ENCODE measurements around the gene CFDP1. TPM values are rescaled to one million over a fixed set of nuclear protein-coding genes. Genes with fewer than 3 reads are reported as not detected.

CFDP1 gene
- polyA plus RNA-seq, 2 of the 4 experiments (the other 2 are of a cell fraction) = 70.2 to 72.8 TPM

DNA sequence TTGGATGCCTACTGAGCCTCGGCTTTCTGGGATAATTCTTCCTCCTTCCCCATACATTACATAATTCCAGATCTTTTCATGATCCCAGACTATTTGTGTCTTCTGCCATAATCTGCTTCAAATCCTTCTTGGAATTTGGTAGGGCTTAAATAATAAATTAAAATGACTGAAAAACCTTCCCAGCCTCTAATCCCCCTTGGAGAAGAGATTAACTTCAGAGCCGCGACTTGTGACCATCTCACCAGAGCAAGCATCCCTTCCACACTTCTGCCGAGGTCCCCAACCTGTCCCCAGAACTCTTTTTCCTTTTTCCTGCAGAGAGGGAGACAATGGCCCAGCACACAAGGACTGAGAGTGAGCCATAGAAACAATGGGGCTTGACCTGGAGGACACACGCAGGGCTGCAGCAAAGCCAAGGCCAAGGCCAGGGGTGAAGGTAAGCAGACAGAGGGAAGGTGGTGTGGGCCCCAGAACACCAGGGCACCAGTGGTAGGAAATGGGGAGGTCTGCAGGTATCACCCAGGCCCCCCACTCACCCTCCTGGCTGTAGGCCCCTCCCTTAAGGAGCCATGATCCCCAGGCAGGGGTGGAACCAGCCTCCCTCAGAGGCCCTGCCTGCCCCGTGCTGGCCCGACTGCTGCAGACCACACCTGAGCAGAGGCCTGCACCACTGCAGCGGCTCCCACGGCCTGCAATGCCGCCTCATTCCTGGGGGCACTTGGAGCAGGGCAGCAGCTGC is 172.3 kb downstream of the CFDP1 start:
- Histone ChIP-seq H3K27ac (no peak overlapping the region; a peak in 1 of 6 replicates), H3K4me3 (no peak overlapping the region), H3K9me3 (no peaks in the 10 kb centered on the region), H3K4me2 (no peak overlapping the region), H3K4me1 (peaks cover 52% of the 10 kb centered on the region)
- CTCF ChIA-PET = interaction anchor here (0.9 kb wide), 1 partner anchor 26 kb away, joined by 3 read pairs; no protein-coding TSS in a partner anchor
- ATAC-seq (no peak), FAIRE-seq (no peak), DNase-seq (ENCODE audit: low read depth in 1 of 2, low spot score in 1 of 2) (no peak)
- TF ChIP-seq RARB (CRISPR knock-in tag; IDR thresholded peaks at IDR 0.05) (no peak), REST (IDR thresholded peaks at IDR 0.05) (no peak), SREBF2 (IDR thresholded peaks at IDR 0.05) (no peak), POLR2A (IDR thresholded peaks at IDR 0.05; ENCODE audit: low read length) (no peak), RCOR1 (IDR thresholded peaks at IDR 0.05; ENCODE audit: low read depth, low read length) (no peak), HOXA7 (CRISPR knock-in tag; IDR thresholded peaks at IDR 0.05) (no peak), PHF8 (IDR thresholded peaks at IDR 0.05; ENCODE audit: borderline replicate concordance, low read depth) (no peak), SMC3 (IDR thresholded peaks at IDR 0.05) (no peak), MAX (IDR thresholded peaks at IDR 0.05) (no peak), KDM1A (IDR thresholded peaks at IDR 0.05; ENCODE audit: low read depth) (no peak)
- POLR2A ChIA-PET = no interaction called here
- WGBS (ENCODE audit: missing lambda C conversion rate) = 92% methylated on average over 10 of the region's 10 CpGs

DNA sequence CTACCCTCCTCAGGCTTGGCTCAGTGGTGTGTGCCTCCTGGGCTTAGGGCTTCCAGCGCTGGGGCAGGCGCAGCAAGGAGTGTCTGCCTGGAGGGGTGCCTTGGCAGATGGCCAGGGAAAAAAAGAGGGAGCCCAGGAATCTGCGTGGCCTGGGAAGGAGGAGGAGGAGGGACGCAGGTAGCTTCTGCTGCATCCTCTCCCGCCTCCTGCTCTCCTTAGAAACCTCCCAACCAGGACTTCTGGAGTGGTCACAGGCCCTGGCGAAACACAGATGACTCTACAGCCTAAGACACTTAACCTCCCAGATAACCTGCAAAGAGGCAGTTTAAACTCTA is 174.5 kb downstream of the CFDP1 start:
- no peak for FAIRE-seq
- CTCF ChIA-PET = interaction anchor here (1.0 kb wide), 1 partner anchor 24 kb away, joined by 3 read pairs; no protein-coding TSS in a partner anchor
- ATAC-seq = no peak
- POLR2A ChIA-PET = no interaction called here
- Histone ChIP-seq H3K4me1 (peaks cover 61% of the 10 kb centered on the region), H3K4me3 (no peak overlapping the region), H3K27ac (no peak overlapping the region), H3K4me2 (no peak overlapping the region), H3K9me3 (no peaks in the 10 kb centered on the region)
- WGBS (ENCODE audit: missing lambda C conversion rate) = 92% methylated on average over 6 of the region's 6 CpGs
- DNase-seq (ENCODE audit: low read depth in 1 of 2, low spot score in 1 of 2) = no peak
- no peak for TF ChIP-seq NPAS2 (CRISPR knock-in tag; IDR thresholded peaks at IDR 0.05; ENCODE audit: borderline replicate concordance)
- TF ChIP-seq BHLHE40 (IDR thresholded peaks at IDR 0.05; ENCODE audit: low read depth, low read length) = no peak
- TF ChIP-seq ZC3H11A (IDR thresholded peaks at IDR 0.05) = no peak
- no peak for TF ChIP-seq ELK1 (IDR thresholded peaks at IDR 0.05; ENCODE audit: low read depth, low read length)
- no peak for TF ChIP-seq NFE2L2 (conservative IDR thresholded peaks at IDR 0.05; ENCODE audit: low read length)
- TF ChIP-seq HES2 (IDR thresholded peaks at IDR 0.05) = no peak

- H3K4me1 ChIP-seq = peaks cover 61% of the 10 kb centered on the region
- ChIA-PET CTCF (interaction anchor here (0.6 to 3.8 kb wide), 4 partner anchors 9 to 25 kb away, joined by 3 to 48 read pairs (median 4); no protein-coding TSS in a partner anchor), POLR2A (no interaction called here)
- H3K4me2 ChIP-seq = no peak overlapping the region
- DNase-seq (ENCODE audit: low read depth in 1 of 2, low spot score in 1 of 2) (no peak), ATAC-seq (no peak), FAIRE-seq (no peak)
- no peak overlapping the region for H3K4me3 ChIP-seq
- H3K9me3 ChIP-seq = no peaks in the 10 kb centered on the region
- no peak for TF ChIP-seq HDAC2 (IDR thresholded peaks at IDR 0.05)
- no peak for TF ChIP-seq HOXA7 (CRISPR knock-in tag; IDR thresholded peaks at IDR 0.05)
- no peak for TF ChIP-seq RAD21 (conservative IDR thresholded peaks at IDR 0.05 in 1 of 2, IDR thresholded peaks at IDR 0.05 in 1 of 2)
- H3K27ac ChIP-seq = no peak overlapping the region; a peak in 1 of 6 replicates
- WGBS (ENCODE audit: missing lambda C conversion rate) = 92% methylated on average over 21 of the region's 21 CpGs
Observed at GRCh38 chr16:75257886-75258806, 175.2 kb downstream of the CFDP1 start.
